DND-41 (cell line): ENCODE measurements around the gene DOCK6.
"Not testable (repeated sequence)": the region's sequence is repeated elsewhere in the genome, so short reads cannot be mapped to it uniquely, and the experiment has no call there.

Experiments used
- ATAC-seq: fragments of 200-7000 bp; cut with Tn5 transposase; 3 replicates; pipeline ENCODE4 v1.9.1; 2021; ENCODE audit warnings: low read depth; ENCODE audit not compliant: insufficient read depth
- DNase-seq: peaks from one replicate; pipeline ENCODE4 v3.0.0-alpha.2; 2020
- H2AFZ ChIP-seq: 2 replicates; pipeline ENCODE4 v1.6.0; 2012; ENCODE audit warnings: low read depth, low read length
- H3K27ac ChIP-seq: 2 replicates; pipeline ENCODE4 v1.5.1; 2012; ENCODE audit warnings: low read length, inconsistent platforms
- H3K27me3 ChIP-seq: fragments of 200-600 bp; sonication (generic); 2 replicates; pipeline ENCODE4 v1.6.0; 2012; ENCODE audit warnings: low read length, mild to moderate bottlenecking, inconsistent platforms; ENCODE audit not compliant: insufficient read depth, poor library complexity
- H3K36me3 ChIP-seq: 2 replicates; pipeline ENCODE4 v1.5.1; 2012; ENCODE audit warnings: low read length, inconsistent platforms; ENCODE audit not compliant: insufficient read depth
- H3K4me1 ChIP-seq: 2 replicates; pipeline ENCODE4 v1.5.1; 2012; ENCODE audit warnings: mild to moderate bottlenecking, low read length; ENCODE audit not compliant: insufficient read depth
- H3K4me2 ChIP-seq: 2 replicates; pipeline ENCODE4 v1.6.0; 2012; ENCODE audit warnings: mild to moderate bottlenecking, moderate library complexity, low read length, inconsistent platforms; ENCODE audit not compliant: insufficient read depth
- H3K4me3 ChIP-seq, 2 experiments: fragments of 200-600 bp in 1 of 2; shearing (Covaris generic) in 1 of 2; 2 replicates each; pipeline ENCODE4 v1.5.1; 2012 to 2016; ENCODE audit warnings: inconsistent platforms in 2 of 2, low read length in 2 of 2, mild to moderate bottlenecking in 2 of 2, low read depth in 1 of 2, moderate library complexity in 1 of 2
- H3K79me2 ChIP-seq: 2 replicates; pipeline ENCODE4 v1.6.0; 2012; ENCODE audit warnings: low read length, inconsistent platforms; ENCODE audit not compliant: insufficient read depth
- H3K9ac ChIP-seq: 2 replicates; pipeline ENCODE4 v1.6.0; 2012; ENCODE audit warnings: low read depth, mild to moderate bottlenecking, inconsistent platforms, low read length, moderate library complexity
- H3K9me3 ChIP-seq: 2 replicates; pipeline ENCODE4 v1.5.1; 2012; ENCODE audit warnings: low read length, moderate library complexity, mild to moderate bottlenecking, inconsistent platforms; ENCODE audit not compliant: insufficient read depth, severe bottlenecking
- H4K20me1 ChIP-seq: 2 replicates; pipeline ENCODE4 v1.6.0; 2012; ENCODE audit warnings: low read length; ENCODE audit not compliant: insufficient read depth
- CTCF ChIP-seq: IDR thresholded peaks from 2 replicates; pipeline ENCODE4 v1.5.1; 2012; ENCODE audit warnings: borderline replicate concordance, low read length, moderate library complexity, mild to moderate bottlenecking; ENCODE audit not compliant: poor library complexity, severe bottlenecking; ENCODE audit errors: extremely low read depth
- EZH2 ChIP-seq: IDR thresholded peaks from 3 replicates; pipeline ENCODE4 v1.6.1; 2012; ENCODE audit warnings: borderline replicate concordance, low read depth, mild to moderate bottlenecking, moderate library complexity, low read length, inconsistent platforms; ENCODE audit not compliant: severe bottlenecking

DOCK6 gene

GRCh38 chr19:11164296-11164695, 98.0 kb downstream of the DOCK6 start:
- TF ChIP-seq CTCF (no peak), EZH2 (no peak)
- H3K79me2 ChIP-seq = no peaks in the 10 kb centered on the region
- H3K4me1 ChIP-seq = no peaks in the 10 kb centered on the region
- no peak overlapping the region for H3K4me3 ChIP-seq
- no peak overlapping the region for H3K9ac ChIP-seq
- ATAC-seq (no peak), DNase-seq (no peak)
- no peak overlapping the region for H3K27ac ChIP-seq
- H3K4me2 ChIP-seq = no peak overlapping the region
- no peaks in the 10 kb centered on the region for H3K36me3 ChIP-seq
- H4K20me1 ChIP-seq = no peaks in the 10 kb centered on the region
- H3K27me3 ChIP-seq = no peaks in the 10 kb centered on the region
- no peaks in the 10 kb centered on the region for H3K9me3 ChIP-seq
- H2AFZ ChIP-seq = no peak overlapping the region

GRCh38 chr19:11160440-11160768, 101.9 kb downstream of the DOCK6 start:
- not testable (repeated sequence) for H2AFZ ChIP-seq, H4K20me1 ChIP-seq, H3K4me2 ChIP-seq, H3K36me3 ChIP-seq, ATAC-seq, H3K4me1 ChIP-seq, H3K9me3 ChIP-seq, H3K9ac ChIP-seq, H3K79me2 ChIP-seq, DNase-seq, H3K27ac ChIP-seq, H3K27me3 ChIP-seq, H3K4me3 ChIP-seq

GRCh38 chr19:11159598-11160439, 102.5 kb downstream of the DOCK6 start:
- H3K9me3 ChIP-seq = no peaks in the 10 kb centered on the region

More at GRCh38 chr19:11159598-11160439, 102.5 kb downstream of the DOCK6 start:
- DNase-seq (no peak), ATAC-seq (no peak)
- H3K4me3 ChIP-seq = no peak overlapping the region
- no peak overlapping the region for H3K9ac ChIP-seq
- peaks cover 8% of the 10 kb centered on the region for H3K79me2 ChIP-seq
- H3K36me3 ChIP-seq = peaks cover 6% of the 10 kb centered on the region; the same call in 1 of the 2 replicates
- 0 out of 2 replicates have a peak overlapping the region, but pooled peaks have one; percentile 55 for H2AFZ ChIP-seq
- H3K27ac ChIP-seq = no peak overlapping the region
- H3K4me2 ChIP-seq = no peak overlapping the region
- no peaks in the 10 kb centered on the region for H4K20me1 ChIP-seq
- no peaks in the 10 kb centered on the region for H3K27me3 ChIP-seq
- TF ChIP-seq CTCF (no peak), EZH2 (no peak)
- H3K4me1 ChIP-seq = peaks cover 9% of the 10 kb centered on the region
